Neuron (in vitro differentiated cells): ENCODE data around the gene KLHDC7B.

Experiments used
- H2AFZ ChIP-seq: one replicate; pipeline ENCODE4 v1.6.1; 2013; ENCODE audit warnings: low read depth, mild to moderate bottlenecking, inconsistent platforms, low read length, moderate library complexity
- H3K27me3 ChIP-seq: one replicate; pipeline ENCODE4 v1.6.1; 2013; ENCODE audit warnings: low read length; ENCODE audit not compliant: insufficient read depth
- H3K36me3 ChIP-seq: one replicate; pipeline ENCODE4 v1.6.1; 2013; ENCODE audit warnings: low read length; ENCODE audit not compliant: insufficient read depth
- H3K4me1 ChIP-seq: one replicate; pipeline ENCODE4 v1.6.1; 2013; ENCODE audit warnings: low read length; ENCODE audit not compliant: insufficient read depth
- H3K4me3 ChIP-seq: 2 replicates; pipeline ENCODE4 v1.5.1; 2013; ENCODE audit warnings: mild to moderate bottlenecking, low read length, moderate library complexity
- H3K9me3 ChIP-seq: one replicate; pipeline ENCODE4 v1.6.1; 2013; ENCODE audit warnings: low read length

The KLHDC7B gene

GRCh38 chr22:50581031-50581949, 35.6 kb downstream of the KLHDC7B start:
- peaks cover 28% of the 10 kb centered on the region for H3K36me3 ChIP-seq
- no peaks in the 10 kb centered on the region for H3K27me3 ChIP-seq
- peaks cover 13% of the 10 kb centered on the region for H3K4me1 ChIP-seq
- peak overlapping the region; percentile 86 for H3K4me3 ChIP-seq
- no peak overlapping the region for H2AFZ ChIP-seq
- H3K9me3 ChIP-seq, result no peaks in the 10 kb centered on the region

- no peaks in the 10 kb centered on the region for H3K9me3 ChIP-seq
- peaks cover 28% of the 10 kb centered on the region for H3K36me3 ChIP-seq
- H3K4me3 ChIP-seq, result peak overlapping the region; percentile 86
- H2AFZ ChIP-seq, result peak overlapping the region; percentile 82
- peaks cover 13% of the 10 kb centered on the region for H3K4me1 ChIP-seq
- H3K27me3 ChIP-seq, result no peaks in the 10 kb centered on the region
Measured at GRCh38 chr22:50581950-50582492, 36.3 kb downstream of the KLHDC7B start.

GRCh38 chr22:50582493-50583293, 37.0 kb downstream of the KLHDC7B start, which contains the start of gene CHKB:
Gene CHKB (minus strand): TSS chr22:50582849. CDS start chr22:50582781, 68 bp downstream.
- peak within 1 kb of the TSS; percentile 82 for H2AFZ ChIP-seq
- peaks cover 13% of the 10 kb centered on the region for H3K4me1 ChIP-seq
- H3K9me3 ChIP-seq, result no peaks in the 10 kb centered on the region
- peaks cover 28% of the 10 kb centered on the region for H3K36me3 ChIP-seq
- no peaks in the 10 kb centered on the region for H3K27me3 ChIP-seq
- peak within 1 kb of the TSS; percentile 86 for H3K4me3 ChIP-seq

- H3K4me1 ChIP-seq, result peaks cover 13% of the 10 kb centered on the region
- H3K27me3 ChIP-seq, result no peaks in the 10 kb centered on the region
- peak overlapping the region; percentile 86 for H3K4me3 ChIP-seq
- no peaks in the 10 kb centered on the region for H3K9me3 ChIP-seq
- H3K36me3 ChIP-seq, result peaks cover 27% of the 10 kb centered on the region
- peak overlapping the region; percentile 58 for H2AFZ ChIP-seq
Measured at GRCh38 chr22:50583294-50583861, 37.7 kb downstream of the KLHDC7B start.

- H3K4me1 ChIP-seq, result peaks cover 13% of the 10 kb centered on the region
- H3K36me3 ChIP-seq, result peaks cover 18% of the 10 kb centered on the region
- no peaks in the 10 kb centered on the region for H3K27me3 ChIP-seq
- H3K9me3 ChIP-seq, result peaks cover 3% of the 10 kb centered on the region
- H3K4me3 ChIP-seq, result no peak overlapping the region
- H2AFZ ChIP-seq, result no peak overlapping the region
Measured at GRCh38 chr22:50584106-50585096, 38.7 kb downstream of the KLHDC7B start.

GRCh38 chr22:50585238-50585637, 39.5 kb downstream of the KLHDC7B start:
- Histone ChIP-seq H3K4me1 (peaks cover 13% of the 10 kb centered on the region), H3K27me3 (no peaks in the 10 kb centered on the region), H3K4me3 (no peak overlapping the region), H3K36me3 (peaks cover 9% of the 10 kb centered on the region), H2AFZ (no peak overlapping the region), H3K9me3 (peaks cover 3% of the 10 kb centered on the region)

GRCh38 chr22:50585781-50586180, 40.1 kb downstream of the KLHDC7B start:
- no peak overlapping the region for H2AFZ ChIP-seq
- H3K4me1 ChIP-seq, result peaks cover 13% of the 10 kb centered on the region
- H3K27me3 ChIP-seq, result no peaks in the 10 kb centered on the region
- H3K36me3 ChIP-seq, result peaks cover 6% of the 10 kb centered on the region
- H3K4me3 ChIP-seq, result no peak overlapping the region
- peaks cover 3% of the 10 kb centered on the region for H3K9me3 ChIP-seq

GRCh38 chr22:50586416-50586815, 40.7 kb downstream of the KLHDC7B start:
- Histone ChIP-seq H3K36me3 (no peaks in the 10 kb centered on the region), H3K4me3 (no peak overlapping the region), H2AFZ (no peak overlapping the region), H3K9me3 (peaks cover 3% of the 10 kb centered on the region), H3K4me1 (peaks cover 11% of the 10 kb centered on the region), H3K27me3 (no peaks in the 10 kb centered on the region)

GRCh38 chr22:50587407-50587806, 41.7 kb downstream of the KLHDC7B start:
- Histone ChIP-seq H3K27me3 (no peaks in the 10 kb centered on the region), H3K36me3 (no peaks in the 10 kb centered on the region), H3K4me1 (peaks cover 4% of the 10 kb centered on the region), H3K4me3 (no peak overlapping the region), H3K9me3 (peaks cover 3% of the 10 kb centered on the region), H2AFZ (no peak overlapping the region)

GRCh38 chr22:50595189-50595588, 49.5 kb downstream of the KLHDC7B start:
- H3K4me1 ChIP-seq, result peaks cover 6% of the 10 kb centered on the region
- no peaks in the 10 kb centered on the region for H3K27me3 ChIP-seq
- no peak overlapping the region for H2AFZ ChIP-seq
- H3K4me3 ChIP-seq, result no peak overlapping the region
- peaks cover 3% of the 10 kb centered on the region for H3K36me3 ChIP-seq
- no peaks in the 10 kb centered on the region for H3K9me3 ChIP-seq

- no peaks in the 10 kb centered on the region for H3K27me3 ChIP-seq
- H3K4me1 ChIP-seq, result peaks cover 13% of the 10 kb centered on the region
- H2AFZ ChIP-seq, result no peak overlapping the region
- no peak overlapping the region for H3K4me3 ChIP-seq
- H3K36me3 ChIP-seq, result peaks cover 3% of the 10 kb centered on the region
- H3K9me3 ChIP-seq, result no peaks in the 10 kb centered on the region
Measured at GRCh38 chr22:50597097-50597496, 51.4 kb downstream of the KLHDC7B start.
